Central memory CD4-positive, alpha-beta T cell (primary cell): ENCODE results near the gene PDCD7.
"Not testable (repeated sequence)": the region's sequence is repeated elsewhere in the genome, so short reads cannot be mapped to it uniquely, and the experiment has no call there.

Source experiments
- DNase-seq: peaks from one replicate; pipeline ENCODE4 v3.0.0; 2022

PDCD7 gene

DNA sequence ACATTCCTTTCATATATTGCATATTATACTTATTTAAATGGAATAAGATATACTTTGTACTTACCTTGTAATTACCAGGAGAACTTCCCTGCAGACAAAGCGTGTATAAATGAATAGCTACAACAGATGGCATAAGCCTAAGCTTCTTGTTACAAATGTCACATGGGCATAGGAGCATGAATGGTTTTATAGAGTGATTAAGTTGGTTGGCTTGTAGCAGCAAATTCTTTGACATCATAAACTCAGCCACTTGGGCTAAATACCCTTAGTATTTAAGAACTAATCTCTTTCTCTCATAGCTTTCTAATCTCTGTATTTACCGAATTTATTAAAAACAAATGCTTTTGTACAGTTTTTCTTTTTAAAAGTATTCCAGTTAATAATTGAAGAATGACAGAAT lies 18.5 kb downstream of the PDCD7 start, which contains the start of gene UBAP1L:
Gene UBAP1L, minus strand, starts transcription at position 115 of the 400 bp plus-strand sequence. CDS start 8,985 bp downstream, outside the sequence.
- no peak for DNase-seq

DNA sequence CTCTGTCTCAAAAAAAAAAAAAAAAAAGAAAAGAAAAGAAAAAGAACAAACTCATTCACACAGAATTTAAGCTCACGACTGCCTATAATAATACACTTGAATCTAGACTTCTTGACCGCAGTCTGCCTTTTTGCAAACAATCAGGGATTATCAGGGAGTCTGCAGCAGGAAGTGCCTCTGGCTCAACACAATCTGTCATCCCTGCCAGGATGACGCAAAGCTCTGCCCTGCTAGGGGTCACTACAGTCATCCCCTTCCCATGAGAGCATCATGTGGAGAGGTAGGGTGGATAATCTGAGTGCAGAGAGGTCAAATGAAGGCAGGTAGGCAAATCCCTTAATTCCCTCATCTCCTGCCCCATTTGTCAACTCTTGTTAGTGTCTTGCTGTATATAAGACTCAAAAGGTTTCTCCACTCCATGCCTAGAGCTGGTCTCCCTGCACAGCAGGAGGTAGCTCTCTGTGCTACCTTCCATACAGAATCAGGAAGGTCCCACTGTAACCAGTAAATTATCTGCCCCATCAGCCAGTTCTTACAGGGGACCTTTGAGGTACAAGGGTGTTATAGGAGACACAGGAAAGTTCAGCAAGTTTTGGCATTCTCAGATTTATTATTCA lies 22.8 kb downstream of the PDCD7 start:
- no peak for DNase-seq

DNA sequence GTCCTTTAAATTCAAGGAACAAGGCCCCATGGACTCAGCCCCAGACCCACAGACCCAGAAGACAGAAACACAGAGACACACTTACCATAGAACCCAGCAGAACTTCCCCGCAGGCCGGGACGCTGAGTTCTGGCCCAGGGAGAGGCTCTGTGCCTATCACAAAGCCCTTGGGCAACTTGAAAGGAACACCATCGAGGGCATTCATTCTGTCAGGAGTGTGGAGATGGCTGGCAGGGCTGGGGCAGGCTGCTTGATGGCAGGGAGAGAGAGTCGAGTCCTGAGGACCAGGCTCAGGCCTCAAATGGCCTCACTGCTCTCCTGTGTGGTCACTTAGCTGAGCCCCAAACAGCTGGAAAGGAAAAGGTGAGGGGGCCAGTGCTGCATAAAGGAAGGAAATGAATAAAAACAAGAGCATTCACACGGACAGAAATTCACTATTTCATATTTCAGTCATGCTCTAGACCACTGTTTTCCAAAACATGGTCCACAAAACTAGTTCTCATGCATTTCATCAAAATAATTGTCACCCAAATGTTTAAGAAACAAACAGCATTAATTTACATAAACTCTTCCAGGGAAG lies 27.5 kb downstream of the PDCD7 start:
- no peak for DNase-seq

GRCh38 chr15:65105038-65105437 lies 28.6 kb downstream of the PDCD7 start:
- no peak for DNase-seq

DNA sequence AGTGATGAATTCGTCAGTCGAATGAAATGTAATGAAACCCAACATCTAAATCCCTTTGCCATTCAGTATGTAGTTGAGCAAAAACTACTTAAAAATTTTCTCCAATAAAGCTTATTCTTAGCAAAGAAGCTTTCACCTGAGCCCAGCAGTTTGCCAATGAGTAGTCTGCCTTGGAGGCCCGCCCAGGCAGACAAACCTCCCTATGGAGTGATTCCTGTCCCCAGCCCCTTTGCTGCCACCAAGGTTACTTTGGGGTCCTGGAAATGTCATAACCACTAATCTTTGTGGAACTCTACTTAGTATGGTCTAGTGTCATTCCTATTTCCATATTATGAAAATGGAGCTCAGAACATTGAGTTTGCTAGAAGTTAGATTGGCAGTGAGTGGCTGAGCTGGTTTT lies 30.7 kb downstream of the PDCD7 start:
- no peak for DNase-seq

DNA sequence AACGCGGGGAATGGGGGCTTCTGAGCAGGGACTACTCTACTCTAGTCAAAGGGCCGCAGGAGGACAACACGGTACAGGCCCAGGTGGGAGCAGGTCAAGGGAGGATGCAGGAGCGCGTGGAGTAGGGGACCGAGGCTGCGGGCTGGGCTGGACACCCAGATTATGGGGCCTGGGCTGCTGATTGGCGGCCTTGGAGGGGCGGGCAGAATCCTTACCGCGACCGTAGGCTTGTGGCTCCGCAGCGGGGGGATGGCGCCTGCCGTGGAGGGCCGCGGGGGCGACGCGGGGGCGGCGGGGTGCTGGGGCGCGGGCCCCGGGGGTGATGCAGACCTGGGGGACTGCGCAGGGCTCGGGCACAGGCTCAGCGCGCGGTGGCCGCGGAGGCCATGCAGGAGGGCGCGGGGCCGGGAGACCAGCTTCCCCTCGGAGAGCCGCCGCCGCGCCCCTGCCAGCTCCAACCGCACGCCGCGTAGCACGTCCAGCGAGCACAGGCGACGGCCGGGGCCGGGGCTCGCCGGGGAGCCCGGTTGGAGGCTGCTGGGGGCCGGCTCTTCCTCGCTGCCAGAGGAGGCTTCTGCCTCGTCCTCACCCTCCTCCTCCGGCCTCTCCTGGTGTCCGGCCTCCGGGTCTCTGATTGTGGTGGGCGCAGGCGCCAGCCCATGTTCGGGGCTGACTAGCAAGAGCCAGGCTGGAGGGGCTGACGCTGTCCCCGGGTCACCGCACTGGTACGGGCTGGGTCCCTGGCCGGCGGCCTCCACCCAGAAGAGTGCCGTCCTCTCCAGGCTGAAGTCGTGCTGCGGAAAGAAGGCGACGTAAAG lies 31.5 kb downstream of the PDCD7 start:
- DNase-seq, result no peak

- DNase-seq, result no peak
Measured at GRCh38 chr15:65101411-65101890, 32.2 kb downstream of the PDCD7 start.

GRCh38 chr15:65100442-65100841 lies 33.2 kb downstream of the PDCD7 start:
- DNase-seq, result no peak

DNA sequence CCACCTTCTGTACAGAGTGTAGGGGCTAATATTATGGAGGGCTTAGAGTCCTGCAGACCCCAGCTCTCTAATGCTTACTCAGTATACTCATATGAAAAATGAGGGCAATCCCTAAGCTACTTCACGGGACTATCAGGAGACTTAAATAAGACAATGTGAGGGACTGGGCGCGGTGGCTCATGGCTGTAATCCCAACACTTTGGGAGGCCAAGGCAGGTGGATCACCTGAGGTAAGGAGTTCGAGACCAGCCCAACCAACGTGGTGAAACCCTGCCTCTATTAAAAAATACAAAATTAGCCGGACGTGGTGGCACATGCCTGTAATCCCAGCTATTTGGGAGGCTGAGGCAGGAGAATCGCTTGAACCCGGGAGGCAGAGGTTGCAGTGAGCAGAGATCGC lies 33.8 kb downstream of the PDCD7 start:
- not testable (repeated sequence) for DNase-seq

DNA sequence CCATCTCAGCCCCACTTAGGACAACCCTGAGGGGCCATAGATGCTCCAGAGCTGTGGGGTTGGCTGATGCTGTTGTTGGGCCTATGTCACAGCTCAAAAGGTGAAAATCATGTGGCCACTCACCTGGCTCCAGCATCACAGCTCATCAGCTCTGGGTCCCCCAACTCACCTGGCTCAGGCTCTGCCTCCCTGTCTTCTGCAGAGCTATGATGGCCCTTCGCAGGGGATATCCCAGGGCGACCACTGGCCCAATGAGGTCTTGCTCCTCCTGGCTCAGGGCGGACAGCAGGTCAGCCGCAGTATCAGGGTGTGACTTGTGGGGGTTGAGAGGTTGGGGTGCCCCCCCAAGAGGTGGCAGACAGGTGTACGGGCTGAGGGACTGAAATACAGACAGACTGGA lies 34.3 kb downstream of the PDCD7 start:
- no peak for DNase-seq

DNA sequence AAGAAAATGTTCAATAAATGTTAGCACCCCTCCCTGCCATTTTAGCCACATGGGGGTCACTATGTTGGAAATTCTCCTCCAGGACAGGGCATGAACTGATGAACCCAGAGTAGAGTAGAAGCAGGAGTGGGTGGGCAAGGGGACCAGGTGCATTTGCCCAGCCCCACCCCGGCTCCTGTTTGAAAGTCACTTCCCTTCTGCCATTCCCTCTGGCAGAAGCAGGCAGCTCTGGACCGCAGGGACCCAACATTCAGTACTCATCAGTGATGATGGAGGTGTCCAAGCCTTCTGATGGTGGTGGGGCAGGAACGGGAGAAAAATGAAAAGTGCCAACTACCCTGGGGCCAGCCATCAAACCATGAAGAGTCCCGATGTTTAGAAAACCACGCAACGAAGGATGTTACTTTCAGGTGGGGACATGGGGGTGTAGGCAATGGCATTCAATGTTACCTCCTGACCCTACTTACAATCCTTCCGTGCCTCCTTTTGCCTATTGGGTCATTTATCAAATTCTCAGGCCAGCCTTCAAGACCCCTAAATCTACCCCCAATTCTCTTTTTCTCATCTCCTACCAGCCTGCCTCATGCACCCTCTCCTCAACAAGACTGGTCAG lies 35.9 kb downstream of the PDCD7 start:
- no peak for DNase-seq

DNA sequence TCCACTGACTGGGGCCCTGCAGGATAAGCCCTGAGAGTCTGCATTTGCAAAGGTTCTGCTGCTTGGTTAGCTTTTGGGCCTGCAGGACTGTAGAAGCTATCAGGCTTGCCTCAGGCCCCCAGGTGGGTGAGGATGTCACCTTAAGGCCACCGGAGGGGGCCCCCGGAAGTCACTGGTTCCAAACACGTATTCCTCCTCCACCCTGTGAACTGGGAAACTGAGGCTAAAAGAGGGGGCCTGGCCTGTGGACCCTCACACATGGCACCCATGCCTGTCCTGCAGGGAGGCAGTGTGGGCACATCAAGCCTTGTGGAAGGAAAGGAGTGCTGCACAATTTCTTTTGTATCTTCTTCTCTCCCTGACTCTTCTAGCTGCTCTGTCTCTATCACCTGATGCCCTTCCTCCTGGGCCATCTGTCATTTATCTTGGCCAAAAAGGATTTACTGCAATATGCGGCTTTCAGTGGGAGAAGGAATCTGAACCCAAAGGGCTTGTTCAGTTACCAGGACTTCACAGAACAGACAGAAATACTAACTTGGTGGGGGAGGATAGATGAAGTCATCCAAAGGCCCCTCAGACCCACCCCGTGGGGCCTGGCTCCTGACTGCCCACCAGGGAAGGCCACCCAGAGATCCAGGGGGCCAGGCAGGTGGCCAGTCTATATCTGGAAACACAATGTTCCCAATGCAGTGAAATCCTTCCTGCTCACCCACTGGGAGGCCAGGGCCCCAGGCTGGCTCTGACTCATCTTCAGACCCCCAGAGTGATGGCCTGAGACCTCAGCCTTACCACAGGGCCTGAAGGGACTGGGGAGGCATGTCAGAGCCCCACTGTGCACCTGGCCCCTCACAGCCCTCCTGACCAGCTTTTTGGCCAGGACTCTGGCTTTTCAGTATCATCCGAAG lies 36.9 kb downstream of the PDCD7 start:
- DNase-seq, result no peak

GRCh38 chr15:65095747-65096104 lies 37.9 kb downstream of the PDCD7 start:
- no peak for DNase-seq

DNA sequence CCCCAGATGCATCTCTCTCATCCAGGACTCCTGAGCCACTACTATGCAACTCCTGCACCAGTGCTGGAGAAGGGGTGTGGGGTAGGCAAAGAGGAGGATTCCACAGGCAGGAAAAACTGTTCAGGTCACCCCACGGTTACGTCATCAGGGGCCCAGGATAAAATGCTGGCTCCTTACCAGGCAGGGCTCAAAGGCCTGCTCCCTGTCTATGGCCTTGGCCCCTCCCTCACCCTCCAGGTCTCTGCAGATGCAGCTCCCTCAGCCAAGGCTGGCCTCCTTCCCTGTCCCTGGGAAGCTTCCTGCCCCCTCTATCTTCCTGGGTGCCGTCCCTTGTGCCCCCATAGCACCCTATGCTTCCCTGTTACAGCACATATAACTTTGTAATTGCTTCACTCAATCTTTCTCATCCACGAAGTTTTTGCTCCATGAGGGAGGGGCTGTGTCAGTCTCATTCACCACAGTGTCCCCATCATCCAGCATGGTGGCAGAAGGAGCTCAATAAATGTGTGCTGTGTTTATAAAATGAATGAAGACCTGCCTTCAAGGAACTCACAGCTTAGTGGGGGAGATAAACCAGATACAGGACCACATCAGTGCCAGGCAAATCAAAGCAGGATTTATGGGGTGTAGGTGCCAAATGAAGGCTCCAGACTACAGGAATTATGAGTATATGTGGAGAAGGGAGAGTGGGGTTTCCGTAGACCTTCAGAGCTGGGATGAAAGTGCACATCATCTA lies 38.4 kb downstream of the PDCD7 start:
- DNase-seq, result no peak

DNA sequence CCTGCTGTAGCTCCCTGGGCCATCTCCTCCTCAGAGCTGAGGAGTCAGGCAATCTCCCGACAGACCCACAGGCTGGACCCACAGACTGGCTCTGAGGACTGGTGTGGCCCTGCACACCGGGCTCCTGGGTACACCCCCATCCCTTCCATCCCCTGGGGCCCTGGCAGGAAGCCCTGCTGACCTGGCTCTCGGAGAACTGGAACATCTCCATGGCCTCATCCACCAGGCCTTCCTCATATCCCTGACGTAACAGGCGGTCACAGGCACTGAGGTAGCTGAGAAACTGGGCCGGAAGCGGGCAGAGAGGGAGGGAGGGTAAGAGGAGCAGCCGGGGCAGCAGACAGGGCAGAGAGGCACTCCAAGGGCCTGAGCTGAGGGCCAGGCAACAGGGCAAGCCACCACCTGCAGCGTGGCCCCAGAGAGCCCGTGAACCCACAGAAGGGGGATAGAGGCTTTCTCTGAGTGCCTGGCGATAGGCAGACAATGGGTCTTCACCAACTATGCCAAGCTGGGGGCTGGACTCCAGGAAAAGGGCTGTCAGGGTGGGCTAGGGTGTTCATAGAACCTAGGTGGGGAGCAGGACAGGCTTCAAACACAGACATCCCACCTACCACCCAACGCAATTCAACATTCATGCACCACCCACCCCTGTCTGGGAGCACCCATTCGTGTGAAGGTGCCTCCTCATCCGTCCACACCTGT lies 39.2 kb downstream of the PDCD7 start:
- DNase-seq, result no peak

GRCh38 chr15:65093793-65094170 lies 39.8 kb downstream of the PDCD7 start:
- DNase-seq, result not testable (repeated sequence)

DNA sequence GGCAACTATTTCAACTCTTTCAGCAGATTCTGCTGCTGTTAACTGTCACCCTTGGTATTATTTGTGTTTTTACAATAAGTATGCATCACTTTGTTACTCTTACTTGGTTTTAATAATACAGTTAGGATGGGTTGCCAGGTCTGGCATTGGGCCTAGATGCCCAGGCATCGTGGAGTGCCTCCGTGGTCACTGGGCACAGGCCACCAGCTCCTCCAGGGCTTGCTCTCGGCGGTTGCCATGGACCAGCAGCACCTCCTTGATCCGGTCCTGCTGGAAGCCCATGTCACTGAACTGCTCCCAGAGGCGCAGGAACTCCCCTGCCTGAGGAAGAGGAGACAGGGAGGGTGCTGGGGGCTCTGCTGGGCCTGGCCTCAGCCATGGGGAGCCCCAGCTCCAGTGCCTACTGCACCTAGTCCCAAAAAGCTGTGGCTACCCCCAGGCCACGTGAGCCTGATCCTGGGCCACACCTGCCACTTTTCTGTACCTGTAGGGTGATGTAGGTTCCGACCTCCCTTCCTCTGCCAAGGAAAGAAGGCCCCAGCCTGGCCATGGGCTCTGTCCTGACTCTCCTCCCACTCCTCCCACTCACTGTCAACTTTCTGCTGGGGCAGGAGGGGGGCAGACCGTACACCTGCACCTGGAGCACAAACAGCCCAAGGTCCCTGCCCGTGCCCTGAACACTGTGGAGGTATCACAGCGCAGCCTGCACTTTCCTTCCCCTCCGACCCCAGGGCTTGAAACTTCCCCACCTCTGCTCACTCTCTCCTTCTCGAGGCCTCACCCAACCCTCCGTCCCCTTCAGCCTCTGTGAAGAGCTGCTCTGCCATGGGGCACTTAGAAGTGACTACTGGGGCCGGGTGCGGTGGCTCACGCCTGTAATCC lies 40.5 kb downstream of the PDCD7 start:
- no peak for DNase-seq

GRCh38 chr15:65091946-65092770 lies 41.5 kb downstream of the PDCD7 start:
- no peak for DNase-seq

GRCh38 chr15:65089206-65089824 lies 44.3 kb downstream of the PDCD7 start:
- no peak for DNase-seq
